ENCODE results near the gene KLF6. TPM values are rescaled to one million over a fixed set of nuclear protein-coding genes. Genes with fewer than 3 reads are reported as not detected.
A peak's percentile ranks its signal among the peaks of the same experiment; 100 is the strongest.
"Not testable (repeated sequence)": the region's sequence is repeated elsewhere in the genome, so short reads cannot be mapped to it uniquely, and the experiment has no call there.

The KLF6 gene
- total RNA-seq, 1 experiment from 2014 or later = 35.9 TPM

- DNase-seq (ENCODE audit: low read depth) = no peak
Observed at GRCh38 chr10:3757250-3757637, 27.8 kb downstream of the KLF6 start.

GRCh38 chr10:3756360-3756740 is 28.7 kb downstream of the KLF6 start:
- DNase-seq (ENCODE audit: low read depth) = no peak

- DNase-seq (ENCODE audit: low read depth) = peak; percentile 51
Observed at GRCh38 chr10:3755440-3756359, 29.3 kb downstream of the KLF6 start.

GRCh38 chr10:3754727-3755439 is 30.1 kb downstream of the KLF6 start:
- DNase-seq (ENCODE audit: low read depth) = peak; percentile 72

GRCh38 chr10:3750854-3751253 is 34.2 kb downstream of the KLF6 start:
- no peak for DNase-seq (ENCODE audit: low read depth)

- no peak for DNase-seq (ENCODE audit: low read depth)
Observed at GRCh38 chr10:3750006-3750816, 34.8 kb downstream of the KLF6 start.

GRCh38 chr10:3749600-3749999 is 35.4 kb downstream of the KLF6 start:
- peak; percentile 70 for DNase-seq (ENCODE audit: low read depth)

- DNase-seq (ENCODE audit: low read depth) = no peak
Observed at GRCh38 chr10:3749011-3749410, 36.0 kb downstream of the KLF6 start.

- no peak for DNase-seq (ENCODE audit: low read depth)
Observed at GRCh38 chr10:3748484-3748883, 36.5 kb downstream of the KLF6 start.

- DNase-seq (ENCODE audit: low read depth) = no peak
Observed at GRCh38 chr10:3747984-3748383, 37.0 kb downstream of the KLF6 start.

GRCh38 chr10:3747248-3747960 is 37.6 kb downstream of the KLF6 start:
- DNase-seq (ENCODE audit: low read depth) = no peak

- no peak for DNase-seq (ENCODE audit: low read depth)
Observed at GRCh38 chr10:3746634-3747033, 38.4 kb downstream of the KLF6 start.

GRCh38 chr10:3745521-3745920 is 39.5 kb downstream of the KLF6 start:
- no peak for DNase-seq (ENCODE audit: low read depth)

GRCh38 chr10:3741688-3742461 is 43.1 kb downstream of the KLF6 start:
- no peak for DNase-seq (ENCODE audit: low read depth)

- DNase-seq (ENCODE audit: low read depth) = peak; percentile 42
Observed at GRCh38 chr10:3740157-3740871, 44.7 kb downstream of the KLF6 start.

GRCh38 chr10:3738855-3739350 is 46.1 kb downstream of the KLF6 start:
- DNase-seq (ENCODE audit: low read depth) = no peak

GRCh38 chr10:3737864-3738263 is 47.1 kb downstream of the KLF6 start:
- DNase-seq (ENCODE audit: low read depth) = no peak

- no peak for DNase-seq (ENCODE audit: low read depth)
Observed at GRCh38 chr10:3735175-3735574, 49.8 kb downstream of the KLF6 start.

- no peak for DNase-seq (ENCODE audit: low read depth)
Observed at GRCh38 chr10:3734111-3734510, 50.9 kb downstream of the KLF6 start.

GRCh38 chr10:3732183-3732582 is 52.8 kb downstream of the KLF6 start:
- DNase-seq (ENCODE audit: low read depth) = not testable (repeated sequence)

Measured in LHCN-M2 (cell line).